GM18502 (cell line): ENCODE results near the gene DRC3.
A peak's percentile ranks its signal among the peaks of the same experiment; 100 is the strongest.

ENCODE experiments used
- ATAC-seq: cut with Tn5 transposase; IDR thresholded peaks from one replicate; pipeline ENCODE4 v1.9.1; 2021; ENCODE audit warnings: mild to moderate bottlenecking; ENCODE audit not compliant: unreplicated experiment, poor library complexity

Gene DRC3, protein sequence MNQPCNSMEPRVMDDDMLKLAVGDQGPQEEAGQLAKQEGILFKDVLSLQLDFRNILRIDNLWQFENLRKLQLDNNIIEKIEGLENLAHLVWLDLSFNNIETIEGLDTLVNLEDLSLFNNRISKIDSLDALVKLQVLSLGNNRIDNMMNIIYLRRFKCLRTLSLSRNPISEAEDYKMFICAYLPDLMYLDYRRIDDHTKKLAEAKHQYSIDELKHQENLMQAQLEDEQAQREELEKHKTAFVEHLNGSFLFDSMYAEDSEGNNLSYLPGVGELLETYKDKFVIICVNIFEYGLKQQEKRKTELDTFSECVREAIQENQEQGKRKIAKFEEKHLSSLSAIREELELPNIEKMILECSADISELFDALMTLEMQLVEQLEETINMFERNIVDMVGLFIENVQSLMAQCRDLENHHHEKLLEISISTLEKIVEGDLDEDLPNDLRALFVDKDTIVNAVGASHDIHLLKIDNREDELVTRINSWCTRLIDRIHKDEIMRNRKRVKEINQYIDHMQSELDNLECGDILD

DNA sequence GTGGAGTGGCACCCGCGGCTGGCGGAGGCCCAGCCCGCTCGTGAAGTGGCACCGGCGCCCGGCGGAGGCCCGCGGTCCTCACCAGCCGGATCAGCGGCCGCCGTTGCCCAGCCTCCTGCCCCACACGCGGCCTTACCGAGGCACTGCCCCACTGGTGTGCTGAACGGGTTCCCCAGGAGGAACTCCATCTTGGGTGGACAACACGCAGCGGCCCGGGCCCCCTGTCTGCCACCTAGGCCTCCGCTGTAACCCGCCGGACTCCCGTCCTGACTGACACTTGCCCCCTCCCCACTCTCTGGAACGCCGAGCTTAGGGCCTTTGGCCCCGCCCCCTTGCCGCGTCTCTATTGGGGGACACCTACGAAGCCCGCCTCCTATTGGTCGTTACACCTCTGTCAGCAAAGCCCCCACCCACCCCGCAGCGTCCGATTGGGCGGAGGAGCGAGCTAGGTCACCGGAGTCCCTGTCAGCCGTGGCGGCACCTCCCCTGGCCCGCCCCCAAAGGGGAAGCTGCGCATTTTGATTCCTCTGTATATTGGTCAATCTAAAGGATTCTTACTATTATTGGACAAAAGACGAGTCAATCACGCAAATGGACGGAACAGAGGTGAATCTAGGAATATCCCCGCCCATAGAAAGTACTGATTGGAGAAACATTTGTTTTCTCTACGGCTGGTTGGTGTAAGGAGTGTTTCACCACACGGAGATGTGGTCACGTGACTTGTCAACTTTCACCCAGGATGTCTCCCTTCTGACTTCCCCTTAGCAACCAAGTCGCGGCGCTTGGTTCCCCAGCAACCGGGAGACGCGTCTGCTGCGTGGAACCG is at the start of gene DRC3, which contains the start of gene TOM1L2:
DRC3 (plus strand) TSS at position 737 of the 826 bp plus-strand sequence. CDS start 4,737 bp downstream, outside the sequence.
TOM1L2 (minus strand) TSS at position 275 of the 826 bp plus-strand sequence; CDS start at position 188, 87 bp downstream.
- peak; percentile 94 for ATAC-seq

DNA sequence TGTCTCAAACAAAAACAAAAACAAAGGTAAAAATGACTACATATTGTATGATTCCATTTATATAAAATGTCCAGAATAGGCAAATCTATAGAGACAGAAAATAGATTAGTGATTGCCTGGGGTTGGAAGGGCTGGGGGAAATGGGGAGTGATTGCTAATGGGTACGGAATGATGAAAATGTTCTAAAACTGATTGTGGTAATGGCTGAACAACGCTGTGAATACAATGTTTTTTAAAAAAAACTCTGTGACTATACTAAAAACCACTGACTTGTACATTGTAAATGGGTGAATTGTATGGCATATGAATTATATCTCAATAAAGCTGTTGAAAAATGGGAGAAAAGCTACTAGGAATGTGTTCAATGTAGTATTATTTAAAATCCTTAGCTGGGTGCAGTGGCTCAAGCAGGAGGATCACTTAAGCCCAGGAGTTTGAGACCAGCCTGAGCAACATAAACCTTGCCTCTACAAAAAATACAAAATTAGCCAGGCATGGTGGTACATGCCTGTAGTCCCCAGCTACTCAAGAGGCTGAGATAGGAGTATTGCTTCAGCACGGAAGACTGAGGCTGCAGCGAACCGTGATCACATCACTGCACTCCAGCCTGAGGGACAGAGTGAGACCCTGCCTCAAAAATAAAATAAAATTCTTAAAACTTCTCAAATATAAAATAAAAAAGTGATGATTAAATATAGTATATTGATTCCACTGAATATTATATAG is 48.4 kb upstream of the DRC3 start:
- no peak for ATAC-seq

DNA sequence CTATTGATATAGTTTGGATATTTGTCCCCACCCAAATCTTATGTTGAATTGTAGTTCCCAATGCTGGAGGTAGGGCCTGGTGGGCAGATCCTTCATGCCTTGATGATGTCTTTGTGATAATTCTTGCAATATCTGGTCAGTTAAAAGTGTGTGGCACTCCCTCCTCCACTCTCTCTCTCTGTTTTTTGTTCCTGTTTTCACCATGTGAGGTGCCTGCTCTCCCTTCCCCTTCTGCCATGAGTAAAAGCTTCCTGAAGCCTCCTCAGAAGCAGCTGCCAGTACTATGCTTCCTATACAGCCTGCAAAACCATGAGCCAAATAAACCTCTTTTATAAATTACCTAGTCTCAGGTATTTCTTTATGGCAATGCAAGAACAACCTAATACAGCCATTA is 47.8 kb upstream of the DRC3 start:
- ATAC-seq, result no peak

DNA sequence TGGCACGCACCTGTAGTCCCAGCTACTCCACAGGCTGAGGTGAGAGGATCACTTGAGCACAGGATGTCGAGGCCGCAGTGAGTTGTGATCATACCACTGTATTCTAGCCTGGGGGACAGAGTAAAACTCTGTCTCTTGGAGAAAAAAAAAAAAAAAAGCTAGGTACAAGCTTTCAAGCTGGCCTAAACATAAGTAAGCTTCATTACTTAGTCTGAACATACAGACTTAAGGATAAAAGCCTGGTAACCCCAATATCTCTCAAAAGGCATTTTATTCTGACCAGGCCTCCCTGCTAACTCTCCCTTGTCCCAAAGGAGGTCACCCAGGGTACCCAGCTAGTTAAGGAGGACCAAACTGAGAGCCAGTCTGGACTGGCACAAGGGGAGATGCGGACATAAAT is 46.6 kb upstream of the DRC3 start:
- no peak for ATAC-seq

DNA sequence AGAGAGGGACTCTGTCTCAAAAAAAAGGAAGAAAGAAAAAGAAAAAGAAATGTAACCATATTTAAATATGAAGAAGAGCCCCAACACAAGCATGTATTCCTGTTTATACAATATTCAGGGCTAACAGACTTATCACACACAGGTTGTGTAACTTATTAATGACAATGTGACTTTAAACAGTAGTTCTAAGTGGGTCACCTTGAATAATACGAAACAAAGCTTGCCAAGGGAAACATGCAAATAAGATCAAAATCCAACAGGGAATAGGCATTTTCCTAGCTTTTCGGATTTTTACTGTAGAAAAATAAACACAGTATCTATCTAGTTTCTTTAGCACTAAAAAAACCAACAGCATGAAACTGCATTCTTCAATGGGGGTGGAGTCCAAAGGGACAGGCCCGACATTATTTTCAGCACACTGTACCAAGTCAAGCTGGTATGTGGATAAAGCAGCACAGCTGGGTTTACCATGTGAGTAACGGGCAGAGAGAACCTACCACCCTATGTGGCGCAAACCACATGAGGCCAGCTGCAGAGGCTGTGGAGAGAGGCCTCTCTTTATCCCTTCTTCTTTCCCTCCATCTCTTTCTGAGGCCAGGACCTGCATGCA is 45.7 kb upstream of the DRC3 start:
- no peak for ATAC-seq

DNA sequence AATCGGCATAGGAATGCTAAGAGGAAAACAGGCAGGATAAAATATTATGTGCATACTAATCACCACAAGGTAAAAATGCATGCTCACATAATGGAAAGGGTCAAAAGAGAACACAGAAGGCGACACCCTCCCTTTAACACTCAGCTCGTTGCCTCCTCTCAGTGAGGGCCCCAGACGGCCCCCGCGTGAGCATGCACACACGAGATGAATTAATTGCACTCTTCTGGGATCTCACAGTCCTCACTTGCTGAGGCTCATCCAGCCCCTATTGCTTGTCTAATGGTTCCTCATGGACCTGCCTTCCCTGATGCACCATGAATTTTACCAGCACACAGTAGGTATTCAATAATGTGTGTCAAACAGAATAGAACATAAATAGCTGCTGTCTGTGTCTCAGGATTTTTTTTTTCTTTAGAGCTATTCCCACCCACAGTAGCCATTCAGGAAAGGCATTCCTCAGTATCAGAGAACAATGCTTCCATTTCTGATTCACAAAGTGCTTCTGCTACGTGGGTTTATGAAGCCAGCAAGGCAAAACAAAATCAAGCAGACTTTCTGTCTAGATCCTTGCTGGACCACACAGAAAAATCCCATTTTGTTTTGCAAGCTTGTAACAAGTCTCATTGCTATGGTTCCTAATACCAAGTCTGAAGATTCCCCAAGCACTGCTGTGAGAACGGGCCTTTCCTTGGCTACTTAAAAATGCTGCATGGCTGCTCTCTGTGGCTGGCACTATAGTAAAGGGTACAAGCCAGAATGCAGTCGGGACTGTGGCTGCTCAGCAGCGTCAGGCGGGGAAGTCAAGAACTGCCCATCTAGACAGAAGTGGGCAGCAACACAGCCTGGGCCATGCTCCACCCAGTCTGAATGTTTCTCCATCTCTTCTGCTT is 44.0 kb upstream of the DRC3 start:
- no peak for ATAC-seq

DNA sequence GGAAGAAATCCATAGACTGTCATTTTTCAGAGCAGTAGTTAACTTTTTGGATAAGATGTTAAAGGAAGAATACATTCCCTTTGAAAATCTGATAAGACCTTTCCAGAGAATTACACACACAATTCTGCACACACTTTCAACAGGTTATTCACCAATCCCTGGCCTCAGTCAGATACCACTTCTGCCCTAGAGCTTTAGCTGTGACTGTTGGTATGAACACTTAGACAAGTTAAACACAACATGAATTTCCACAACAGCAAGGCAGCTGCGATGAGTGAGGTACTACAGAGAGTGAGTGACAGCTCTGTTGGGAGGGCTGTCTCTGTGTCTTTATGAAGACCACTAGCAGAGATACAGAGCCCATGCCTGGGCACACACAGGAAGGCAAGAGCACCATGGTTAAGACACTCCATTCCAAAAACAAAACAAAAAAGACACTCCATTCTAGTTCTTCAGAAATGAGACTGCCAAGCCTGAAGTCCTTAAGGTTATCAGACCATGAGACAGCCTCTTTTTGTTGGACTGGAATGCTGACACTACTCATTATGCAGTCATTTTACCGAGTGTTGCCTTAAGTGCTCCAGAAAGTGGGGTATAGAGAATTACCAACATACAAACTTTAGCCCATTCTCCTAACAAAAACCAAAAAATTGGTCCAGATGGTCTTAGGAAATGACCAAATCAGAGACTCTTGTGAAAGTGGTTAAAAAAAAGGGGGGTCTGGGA is 42.8 kb upstream of the DRC3 start:
- no peak for ATAC-seq

DNA sequence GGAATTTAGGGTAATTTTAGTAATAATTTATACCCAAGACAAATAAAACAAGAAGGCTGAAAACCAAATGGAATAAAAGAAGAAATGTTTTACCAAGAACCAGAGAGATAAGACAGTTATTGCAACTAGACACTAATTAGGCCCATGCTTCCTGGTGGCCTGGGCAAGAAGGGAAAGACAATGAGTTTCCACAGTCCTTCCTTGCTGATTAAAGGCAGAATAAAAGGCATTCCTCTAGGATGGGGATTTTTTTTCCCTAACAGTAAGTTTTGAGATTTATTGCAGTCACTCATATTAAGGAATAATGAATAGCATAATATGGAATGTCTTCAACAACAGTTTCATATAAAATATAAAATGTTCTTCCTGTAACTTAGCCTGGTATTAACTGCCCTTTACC is 42.0 kb upstream of the DRC3 start:
- ATAC-seq, result no peak

DNA sequence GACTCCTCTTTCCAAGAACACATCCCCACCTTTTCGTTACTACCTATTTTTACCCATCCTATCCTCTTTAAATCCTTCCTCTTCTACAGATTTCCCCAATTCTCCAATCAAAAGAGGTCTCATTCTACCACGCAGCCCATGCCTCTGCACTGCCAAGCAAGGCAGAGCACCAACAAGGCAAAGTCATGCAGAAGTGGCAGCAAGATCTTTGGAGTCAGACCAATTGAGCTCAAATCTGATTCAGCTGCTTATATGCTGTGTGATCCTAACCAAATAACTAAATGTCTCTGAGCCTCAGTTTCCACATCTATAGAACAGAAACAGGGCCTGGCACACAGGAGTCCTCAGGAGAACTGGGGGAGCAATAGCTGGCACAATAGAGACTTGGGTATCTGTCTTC is 41.5 kb upstream of the DRC3 start:
- no peak for ATAC-seq

DNA sequence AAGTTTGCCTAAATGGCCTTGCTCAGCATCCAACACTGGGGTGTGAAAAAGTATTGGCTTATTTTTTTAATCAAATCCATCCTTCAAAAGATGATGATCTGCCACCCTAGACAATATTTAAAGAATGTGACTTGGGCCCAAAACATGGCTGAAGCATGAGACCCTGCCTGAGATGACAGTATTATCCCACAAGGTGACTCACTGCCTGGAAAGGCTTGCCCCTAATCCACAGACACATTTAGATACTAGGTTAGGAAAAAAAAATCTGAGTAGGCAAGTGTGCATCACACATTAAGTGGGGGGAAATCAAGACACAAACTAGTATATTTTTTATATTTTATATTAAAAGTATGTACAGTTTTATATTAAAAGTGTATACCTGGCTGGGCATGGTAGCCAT is 38.9 kb upstream of the DRC3 start:
- no peak for ATAC-seq

DNA sequence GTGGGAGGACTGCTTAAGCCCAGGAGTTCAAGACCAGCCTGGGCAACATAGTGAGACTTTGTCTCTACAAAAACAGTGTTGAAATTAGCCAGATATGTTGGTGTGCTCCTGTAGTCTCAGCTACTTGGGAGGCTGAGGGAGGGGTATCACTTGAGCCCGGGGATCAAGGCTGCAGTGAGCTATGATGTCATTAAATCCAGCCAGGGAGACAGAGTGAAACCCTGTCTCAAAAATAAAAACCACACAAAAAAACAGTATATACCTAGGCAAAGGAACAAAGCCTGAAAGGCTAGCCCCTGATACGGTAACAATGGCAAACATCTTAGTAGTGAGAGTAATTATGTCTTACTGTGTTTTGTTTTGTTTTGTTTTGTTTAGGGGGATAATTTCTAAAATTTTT is 38.4 kb upstream of the DRC3 start:
- ATAC-seq, result no peak

DNA sequence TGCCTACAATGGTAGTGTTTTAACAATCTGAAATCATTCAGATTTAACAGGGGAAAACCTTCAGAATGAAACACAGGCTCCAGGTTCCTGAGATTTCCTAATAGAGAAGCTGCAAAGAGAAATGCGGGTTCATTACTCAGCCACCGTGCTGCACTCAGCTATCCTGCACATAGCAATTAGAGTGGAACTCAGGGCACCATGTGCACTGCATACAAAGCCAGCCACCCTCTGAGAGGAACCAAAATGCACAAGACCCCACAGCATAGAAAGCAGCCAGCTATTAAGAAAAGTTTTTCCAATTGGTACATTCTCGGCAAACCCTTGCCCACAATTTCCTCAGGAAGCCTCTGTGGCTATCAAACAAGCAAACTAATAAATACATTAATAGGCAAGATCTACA is 37.9 kb upstream of the DRC3 start:
- ATAC-seq, result no peak

DNA sequence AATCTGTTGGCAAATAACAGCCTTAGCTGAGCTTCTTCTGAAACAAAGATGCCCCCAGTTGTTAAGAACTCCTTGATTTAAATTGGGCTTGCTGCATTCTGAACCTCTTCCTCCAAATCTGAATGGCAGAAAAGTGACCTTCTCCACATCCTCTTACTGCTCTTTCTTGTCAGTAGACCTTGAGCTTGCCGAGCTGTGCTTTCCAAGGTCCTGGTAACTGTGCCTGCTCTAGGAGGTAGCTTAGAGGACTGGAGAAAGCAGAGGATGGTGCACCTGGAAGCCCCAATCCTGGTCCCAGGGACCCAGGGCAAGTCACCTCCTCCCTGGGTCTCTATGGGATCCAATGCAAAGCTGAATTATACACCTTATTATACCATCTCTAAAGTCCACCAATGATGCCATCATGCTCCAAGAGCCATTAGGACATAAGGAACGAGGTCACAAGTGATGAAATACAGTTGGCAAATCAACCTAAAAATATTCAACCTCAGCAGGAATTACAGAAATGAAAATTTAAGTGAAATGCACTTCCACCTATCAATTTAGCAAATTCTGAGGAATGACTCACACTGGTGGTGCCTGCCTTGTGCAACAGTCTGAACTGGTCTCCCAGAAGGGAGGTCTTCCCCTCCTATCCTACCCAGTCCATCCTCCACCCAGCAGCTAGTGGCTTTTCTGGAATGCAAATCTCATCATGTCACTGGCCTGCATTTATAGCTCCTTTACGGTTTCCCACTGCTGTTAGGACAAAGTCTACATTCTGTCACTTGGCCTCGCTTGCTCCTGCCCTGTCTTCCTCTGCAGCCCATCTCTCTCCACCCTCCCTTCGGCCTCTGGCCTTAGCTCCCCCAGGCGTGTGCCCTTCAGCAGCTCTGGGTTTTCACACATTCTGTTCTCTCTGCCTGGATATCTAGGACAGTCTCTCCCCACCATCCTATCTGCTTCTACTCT is 37.1 kb upstream of the DRC3 start:
- ATAC-seq, result no peak

DNA sequence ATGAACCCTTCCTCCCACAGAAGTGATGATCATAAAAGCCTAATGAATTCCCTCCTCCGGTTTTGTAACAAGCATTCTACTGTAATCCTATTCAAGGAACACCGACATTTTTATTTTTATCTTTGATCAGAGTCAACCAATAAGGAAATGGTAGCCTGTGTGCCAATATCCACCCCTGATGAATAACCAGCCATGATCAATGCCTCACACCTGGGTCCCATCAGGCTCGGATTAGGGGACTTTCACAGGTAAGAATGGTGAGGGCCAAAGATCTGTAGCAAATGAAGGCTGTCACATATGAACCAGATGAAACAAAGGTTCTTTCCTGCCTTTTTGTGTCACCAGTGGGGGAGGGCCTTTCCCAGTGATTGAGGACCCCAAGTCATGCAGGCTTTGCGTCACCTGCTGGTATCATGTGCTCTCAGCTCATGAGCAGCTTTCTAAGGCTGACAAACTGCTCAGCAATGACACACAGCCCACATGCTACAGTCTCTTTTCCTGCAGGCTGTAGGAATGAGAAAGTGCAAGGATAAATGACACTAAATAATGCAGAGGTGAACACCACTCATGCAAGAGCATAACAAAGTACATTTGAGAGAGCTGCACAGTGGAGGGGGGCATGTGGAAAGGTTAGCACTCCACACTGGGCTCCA is 35.3 kb upstream of the DRC3 start:
- no peak for ATAC-seq

DNA sequence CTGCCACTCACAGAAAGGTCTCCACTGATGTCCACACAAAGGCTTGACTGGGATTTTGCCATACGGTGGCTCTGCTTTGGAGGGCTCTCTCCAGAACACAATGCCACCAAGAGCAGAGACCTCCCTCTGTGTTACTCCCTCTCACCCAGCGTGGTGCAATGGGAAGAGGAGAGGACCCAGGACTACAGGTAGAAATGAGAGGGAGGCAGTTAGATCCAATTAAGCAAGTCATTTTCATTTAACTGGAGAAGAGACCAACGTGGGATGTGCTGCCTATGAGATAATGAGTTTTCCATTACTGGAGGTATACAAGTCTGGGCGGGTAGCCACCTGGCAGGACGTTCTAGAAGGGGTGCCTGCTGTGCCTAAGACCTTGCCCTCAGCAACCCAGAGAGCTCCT is 34.7 kb upstream of the DRC3 start:
- ATAC-seq, result no peak

DNA sequence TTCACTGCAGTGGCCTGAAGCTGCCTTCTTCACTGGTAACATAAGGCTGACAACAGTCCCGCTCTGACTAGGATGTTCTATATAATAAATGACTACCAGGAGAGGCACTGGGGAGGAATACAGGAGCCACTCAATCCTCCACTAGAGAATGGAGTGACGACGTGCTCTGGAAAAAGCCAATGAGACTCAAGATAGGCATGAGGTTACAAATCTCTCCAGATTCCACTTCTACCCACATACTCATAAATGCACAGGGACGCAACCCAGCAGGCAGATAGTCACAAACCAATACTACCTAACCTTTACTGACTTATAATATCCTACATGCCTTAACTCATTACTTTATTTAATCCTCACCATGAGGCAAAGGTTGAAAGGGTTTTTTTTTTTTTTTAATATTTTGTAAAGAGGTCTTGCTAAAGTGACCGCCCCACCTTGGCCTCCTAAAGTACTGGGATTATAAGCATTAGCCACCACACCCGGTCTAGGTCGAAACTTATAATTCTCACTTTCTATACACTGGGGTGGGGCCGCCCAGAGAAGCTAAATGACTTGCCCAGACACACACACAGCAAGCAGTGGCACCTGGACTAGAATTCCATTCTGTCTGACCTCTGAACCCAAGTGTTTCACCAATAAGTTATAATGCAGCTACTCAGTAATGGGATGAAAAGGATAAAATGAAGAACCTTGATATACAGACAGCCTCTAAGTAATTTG is 34.1 kb upstream of the DRC3 start:
- ATAC-seq, result no peak
